Mesenchymal stem cell (in vitro differentiated cells and primary cell): Measurements from ENCODE around the gene AMACR.
A peak's percentile ranks its signal among the peaks of the same experiment; 100 is the strongest.

Source experiments
- DNase-seq: peaks from one replicate; pipeline ENCODE4 v3.0.0-alpha.2; 2013
- H2AFZ ChIP-seq: one replicate; pipeline ENCODE4 v1.6.1; 2013; ENCODE audit warnings: low read depth, mild to moderate bottlenecking, control low read depth, inconsistent platforms, low read length, moderate library complexity
- H2AK5ac ChIP-seq: 2 replicates; pipeline ENCODE4 v1.6.1; 2013; ENCODE audit warnings: low read length, moderate library complexity, mild to moderate bottlenecking, inconsistent platforms; ENCODE audit not compliant: severe bottlenecking
- H2BK120ac ChIP-seq: one replicate; pipeline ENCODE4 v1.6.1; 2013; ENCODE audit warnings: low read depth, mild to moderate bottlenecking, inconsistent platforms, low read length, moderate library complexity
- H2BK12ac ChIP-seq, 2 experiments: one replicate each; pipeline ENCODE4 v1.6.1; 2013; ENCODE audit warnings: inconsistent platforms in 2 of 2, low read length in 2 of 2, mild to moderate bottlenecking in 2 of 2, moderate library complexity in 2 of 2, control low read depth in 1 of 2
- H2BK15ac ChIP-seq: one replicate; pipeline ENCODE4 v1.6.1; 2013; ENCODE audit warnings: mild to moderate bottlenecking, low read depth, inconsistent platforms; ENCODE audit not compliant: poor library complexity, severe bottlenecking
- H2BK5ac ChIP-seq: 2 replicates; pipeline ENCODE4 v1.6.1; 2013; ENCODE audit warnings: low read depth, mild to moderate bottlenecking, low read length, control low read depth, inconsistent platforms; ENCODE audit not compliant: poor library complexity, severe bottlenecking
- H3K14ac ChIP-seq, 2 experiments: one replicate each; pipeline ENCODE4 v1.6.1; 2013; ENCODE audit warnings: inconsistent platforms in 2 of 2, low read length in 2 of 2, control low read depth in 1 of 2, mild to moderate bottlenecking in 1 of 2, moderate library complexity in 1 of 2
- H3K18ac ChIP-seq, 2 experiments: one replicate each; pipeline ENCODE4 v1.6.1; 2013; ENCODE audit warnings: inconsistent platforms in 2 of 2, low read length in 2 of 2, control low read depth in 1 of 2, low read depth in 1 of 2, mild to moderate bottlenecking in 1 of 2
- H3K23ac ChIP-seq, 2 experiments: one replicate each; pipeline ENCODE4 v1.6.1; 2013; ENCODE audit warnings: inconsistent platforms in 2 of 2, low read length in 2 of 2, mild to moderate bottlenecking in 2 of 2, moderate library complexity in 2 of 2, control low read depth in 1 of 2
- H3K27ac ChIP-seq: 2 replicates; pipeline ENCODE4 v1.5.1; 2013; ENCODE audit warnings: mild to moderate bottlenecking, moderate library complexity, low read length, control low read depth, inconsistent platforms; ENCODE audit not compliant: poor library complexity, severe bottlenecking
- H3K27me3 ChIP-seq, 2 experiments: 2 replicates each; pipeline versions ENCODE4 v1.6.1 to v1.7.0; 2013; ENCODE audit warnings: low read length in 2 of 2, mild to moderate bottlenecking in 2 of 2, moderate library complexity in 2 of 2, control low read depth in 1 of 2, inconsistent platforms in 1 of 2; ENCODE audit not compliant: control insufficient read depth in 1 of 2, insufficient read depth in 1 of 2
- H3K36me3 ChIP-seq, 2 experiments: 2 replicates each; pipeline versions ENCODE4 v1.6.1 to v1.7.0; 2013; ENCODE audit warnings: low read length in 2 of 2, control low read depth in 1 of 2, inconsistent platforms in 1 of 2, low read depth in 1 of 2, mild to moderate bottlenecking in 1 of 2; ENCODE audit not compliant: insufficient read depth in 2 of 2, control insufficient read depth in 1 of 2
- H3K4ac ChIP-seq, 2 experiments: one replicate each; pipeline ENCODE4 v1.6.1; 2013; ENCODE audit warnings: inconsistent platforms in 2 of 2, low read length in 2 of 2, mild to moderate bottlenecking in 2 of 2, moderate library complexity in 2 of 2, control low read depth in 1 of 2, low read depth in 1 of 2
- H3K4me1 ChIP-seq: 2 replicates; pipeline ENCODE4 v1.6.1; 2013; ENCODE audit warnings: low read depth, low read length, control low read depth; ENCODE audit not compliant: control insufficient read depth, insufficient read depth
- H3K4me2 ChIP-seq: 2 replicates; pipeline ENCODE4 v1.6.1; 2013; ENCODE audit warnings: low read length, mild to moderate bottlenecking, inconsistent platforms; ENCODE audit not compliant: poor library complexity, severe bottlenecking
- H3K4me3 ChIP-seq, 2 experiments: 2 replicates each; pipeline versions ENCODE4 v1.5.1 to v1.7.0; 2013; ENCODE audit warnings: low read length in 2 of 2, mild to moderate bottlenecking in 2 of 2, control low read depth in 1 of 2, low read depth in 1 of 2; ENCODE audit not compliant: insufficient read depth in 1 of 2
- H3K79me1 ChIP-seq: replicated peaks from 2 replicates; pipeline ENCODE4 v1.6.1; 2013; ENCODE audit warnings: mild to moderate bottlenecking, control low read depth, low read length, inconsistent platforms; ENCODE audit not compliant: poor library complexity, severe bottlenecking
- H3K9ac ChIP-seq: 2 replicates; pipeline ENCODE4 v1.7.0; 2013; ENCODE audit warnings: mild to moderate bottlenecking, low read length, moderate library complexity
- H3K9me3 ChIP-seq: 2 replicates; pipeline ENCODE4 v1.7.0; 2013; ENCODE audit warnings: mild to moderate bottlenecking, low read length; ENCODE audit not compliant: control insufficient read depth
- H4K8ac ChIP-seq: one replicate; pipeline ENCODE4 v1.6.1; 2013; ENCODE audit warnings: inconsistent platforms, mild to moderate bottlenecking, low read length, moderate library complexity
- H4K91ac ChIP-seq: one replicate; pipeline ENCODE4 v1.6.1; 2013; ENCODE audit warnings: mild to moderate bottlenecking, low read length, inconsistent platforms
- WGBS: methylation state at CpG from one replicate; pipeline ENCODE4 v1.1.7; 2013; ENCODE audit warnings: mixed read lengths; 5-methylcytosine and 5-hydroxymethylcytosine counted together

The AMACR gene

DNA sequence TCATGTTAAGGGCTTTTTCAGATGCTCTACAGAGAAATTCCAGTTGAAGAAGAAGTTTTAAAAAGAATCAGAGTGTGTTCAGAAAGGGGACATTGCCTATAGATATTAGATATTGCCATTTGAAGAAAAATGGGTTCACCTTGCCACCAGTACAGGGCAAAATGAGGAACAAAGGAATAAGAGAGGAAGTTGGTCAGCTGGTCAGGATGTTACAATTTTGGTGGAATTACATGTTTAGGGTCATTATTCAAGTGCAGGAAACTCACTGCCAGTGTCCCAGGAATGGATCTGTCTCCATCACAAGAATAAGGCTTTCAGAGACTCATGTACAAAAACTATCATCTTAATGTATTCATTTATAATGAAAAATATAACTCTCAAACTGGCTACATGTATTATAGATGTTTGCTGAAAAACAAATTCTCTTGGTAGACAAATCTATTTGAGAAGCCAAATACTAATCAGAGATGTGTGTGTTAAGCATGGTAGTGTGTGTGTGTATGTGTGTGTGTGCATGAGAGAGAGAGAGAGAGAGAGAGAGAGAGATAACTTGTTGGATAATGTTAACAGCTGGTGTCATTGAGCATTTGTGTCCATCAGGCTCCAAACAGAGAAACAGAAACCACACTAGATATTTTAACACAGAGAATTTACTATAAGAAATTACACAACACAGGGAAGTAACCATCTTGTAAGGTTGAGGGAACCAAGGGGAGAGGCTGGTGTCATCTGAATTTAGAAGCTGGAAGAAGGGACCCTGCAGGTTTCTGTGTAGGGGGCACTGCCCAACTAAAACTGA, 40.1 kb upstream of the AMACR start:
- no peak overlapping the region for H3K23ac ChIP-seq
- no peak overlapping the region for H3K14ac ChIP-seq
- no peaks in the 10 kb centered on the region for H3K79me1 ChIP-seq
- H2AK5ac ChIP-seq, result no peak overlapping the region
- H3K4me2 ChIP-seq, result no peak overlapping the region
- no peak overlapping the region for H3K18ac ChIP-seq
- H2BK120ac ChIP-seq, result no peak overlapping the region
- H2BK5ac ChIP-seq, result no peak overlapping the region
- H3K9ac ChIP-seq, result no peak overlapping the region
- no peak overlapping the region for H3K27ac ChIP-seq
- no peak overlapping the region for H4K91ac ChIP-seq
- no peak overlapping the region for H2BK12ac ChIP-seq
- no peaks in the 10 kb centered on the region for H3K36me3 ChIP-seq
- H3K4me1 ChIP-seq, result peaks cover 4% of the 10 kb centered on the region
- no peaks in the 10 kb centered on the region for H3K9me3 ChIP-seq
- no peak overlapping the region for H2BK15ac ChIP-seq
- no peaks in the 10 kb centered on the region for H3K27me3 ChIP-seq
- no peak overlapping the region for H2AFZ ChIP-seq
- DNase-seq, result no peak
- no peak overlapping the region for H3K4me3 ChIP-seq
- no peak overlapping the region for H4K8ac ChIP-seq
- no peak overlapping the region for H3K4ac ChIP-seq

DNA sequence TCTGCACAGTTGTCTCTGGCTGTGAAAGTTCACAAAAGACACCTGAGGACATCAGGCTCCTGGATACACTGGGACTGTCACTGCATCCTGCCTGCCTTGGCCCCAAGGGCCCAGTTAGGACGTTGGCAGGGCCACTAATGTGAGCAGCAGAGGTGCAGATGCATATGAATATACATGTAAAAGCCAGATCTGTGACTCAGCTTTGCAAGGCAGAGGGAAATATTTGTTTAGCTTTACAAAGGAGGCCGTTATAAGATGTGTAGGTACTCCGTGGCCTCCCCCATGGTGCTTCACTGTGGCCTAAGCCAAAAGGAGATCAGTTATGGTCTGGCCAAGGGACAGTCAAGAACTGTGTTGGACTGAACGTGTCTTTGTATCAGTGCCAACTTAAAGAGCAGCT, 39.3 kb upstream of the AMACR start:
- no peak overlapping the region for H3K4ac ChIP-seq
- WGBS, result 75% methylated on average over 4 of the region's 4 CpGs

DNA sequence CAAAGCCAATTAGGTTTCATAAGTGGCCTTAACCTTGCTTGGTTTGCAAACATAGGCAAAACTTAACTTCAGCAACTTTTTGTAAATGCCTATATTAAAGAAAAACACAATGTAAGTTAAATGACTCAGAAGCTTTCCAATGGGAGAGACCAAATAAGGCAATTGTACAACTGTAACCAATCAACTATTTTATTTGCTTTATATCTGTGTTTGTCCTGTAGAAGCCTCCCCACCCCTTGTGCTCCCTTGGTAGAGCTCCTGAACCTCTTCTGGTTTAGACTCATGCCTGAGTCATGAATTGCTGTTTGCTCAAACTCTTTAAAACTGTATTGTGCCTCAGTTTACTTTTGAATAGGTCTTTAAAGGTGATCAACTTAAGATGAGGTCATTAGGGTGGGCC, 38.1 kb upstream of the AMACR start:
- Histone ChIP-seq H3K36me3 (no peaks in the 10 kb centered on the region), H3K23ac (no peak overlapping the region), H3K4me3 (no peak overlapping the region), H3K27ac (no peak overlapping the region), H2BK120ac (no peak overlapping the region), H3K18ac (no peak overlapping the region), H2AFZ (no peak overlapping the region), H4K8ac (no peak overlapping the region), H3K79me1 (no peaks in the 10 kb centered on the region), H2BK12ac (no peak overlapping the region), H3K9me3 (no peaks in the 10 kb centered on the region), H2AK5ac (no peak overlapping the region), H3K27me3 (no peaks in the 10 kb centered on the region), H3K4me2 (no peak overlapping the region), H2BK5ac (no peak overlapping the region), H2BK15ac (no peak overlapping the region), H4K91ac (no peak overlapping the region), H3K14ac (no peak overlapping the region), H3K4ac (no peak overlapping the region), H3K9ac (peak overlapping the region; percentile 5), H3K4me1 (peaks cover 7% of the 10 kb centered on the region)
- DNase-seq, result no peak

More for the DNA sequence above, 39.3 kb upstream of the AMACR start:
- no peak overlapping the region for H3K9ac ChIP-seq
- H2BK12ac ChIP-seq, result no peak overlapping the region
- no peak overlapping the region for H3K18ac ChIP-seq
- H3K4me2 ChIP-seq, result no peak overlapping the region
- H3K36me3 ChIP-seq, result no peaks in the 10 kb centered on the region
- H3K9me3 ChIP-seq, result no peaks in the 10 kb centered on the region
- no peaks in the 10 kb centered on the region for H3K27me3 ChIP-seq
- H3K79me1 ChIP-seq, result no peaks in the 10 kb centered on the region
- no peak overlapping the region for H2BK5ac ChIP-seq
- no peak overlapping the region for H3K23ac ChIP-seq
- H2AFZ ChIP-seq, result no peak overlapping the region
- H3K14ac ChIP-seq, result no peak overlapping the region
- no peak overlapping the region for H3K27ac ChIP-seq
- no peak for DNase-seq
- peak overlapping the region; percentile 5 for H2AK5ac ChIP-seq
- H3K4me3 ChIP-seq, result no peak overlapping the region
- H4K91ac ChIP-seq, result no peak overlapping the region
- no peak overlapping the region for H2BK120ac ChIP-seq
- peaks cover 7% of the 10 kb centered on the region for H3K4me1 ChIP-seq
- H4K8ac ChIP-seq, result no peak overlapping the region
- no peak overlapping the region for H2BK15ac ChIP-seq

DNA sequence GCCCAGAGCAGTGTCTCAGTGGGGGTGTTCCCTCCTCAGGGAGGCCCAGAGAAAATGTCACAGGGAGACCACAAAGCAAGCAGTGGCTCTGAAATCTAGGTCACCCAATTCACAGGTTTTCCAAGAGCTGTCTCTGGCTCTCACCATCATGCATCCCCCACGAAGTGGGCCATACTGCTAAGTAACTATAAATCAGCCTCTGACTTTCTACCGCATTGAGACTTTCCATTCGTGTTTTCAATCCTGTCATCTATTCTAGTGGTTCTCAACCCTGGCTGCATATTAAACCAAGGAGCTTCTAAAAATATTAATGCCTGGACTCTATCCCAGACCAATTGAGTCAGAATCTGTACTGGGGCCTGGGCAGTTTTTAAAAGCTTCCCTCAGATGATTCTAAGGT, 37.2 kb upstream of the AMACR start:
- Histone ChIP-seq H2BK15ac (no peak overlapping the region), H3K23ac (no peak overlapping the region), H3K9ac (no peak overlapping the region), H3K36me3 (no peaks in the 10 kb centered on the region), H3K4me3 (no peak overlapping the region), H3K79me1 (no peaks in the 10 kb centered on the region), H3K4me2 (no peak overlapping the region), H3K9me3 (no peaks in the 10 kb centered on the region), H3K18ac (no peak overlapping the region), H2AK5ac (no peak overlapping the region), H3K4me1 (peaks cover 7% of the 10 kb centered on the region), H4K91ac (no peak overlapping the region), H3K27me3 (no peaks in the 10 kb centered on the region), H4K8ac (no peak overlapping the region), H3K4ac (no peak overlapping the region), H2BK5ac (no peak overlapping the region), H2AFZ (no peak overlapping the region), H2BK120ac (no peak overlapping the region), H2BK12ac (no peak overlapping the region), H3K14ac (no peak overlapping the region), H3K27ac (no peak overlapping the region)
- WGBS, result 89% methylated on average over 3 of the region's 3 CpGs
- no peak for DNase-seq
